Activated T-helper 1 cell treated with Interleukin-2 at 50 U/mL for 16 hours (primary cell): ENCODE measurements around the gene RGPD4.

Source experiments
- DNase-seq: peaks from one replicate; pipeline ENCODE4 v3.0.0-alpha.2; 2020; ENCODE audit warnings: low read depth

Gene RGPD4

GRCh38 chr2:107927034-107927534 is 100.4 kb downstream of the RGPD4 start:
- DNase-seq, result no peak

- DNase-seq, result no peak
These were observed 104.7 kb downstream of the RGPD4 start for GRCh38 chr2:107931412-107931811.

GRCh38 chr2:107932488-107932887 is 105.8 kb downstream of the RGPD4 start:
- no peak for DNase-seq

- no peak for DNase-seq
These were observed 106.3 kb downstream of the RGPD4 start for GRCh38 chr2:107932979-107933378.

GRCh38 chr2:107936433-107937359 is 110.0 kb downstream of the RGPD4 start:
- DNase-seq, result no peak
